Measurements from ENCODE around the gene PIGH.
"Not testable (repeated sequence)": the region's sequence is repeated elsewhere in the genome, so short reads cannot be mapped to it uniquely, and the experiment has no call there.

Gene PIGH

DNA sequence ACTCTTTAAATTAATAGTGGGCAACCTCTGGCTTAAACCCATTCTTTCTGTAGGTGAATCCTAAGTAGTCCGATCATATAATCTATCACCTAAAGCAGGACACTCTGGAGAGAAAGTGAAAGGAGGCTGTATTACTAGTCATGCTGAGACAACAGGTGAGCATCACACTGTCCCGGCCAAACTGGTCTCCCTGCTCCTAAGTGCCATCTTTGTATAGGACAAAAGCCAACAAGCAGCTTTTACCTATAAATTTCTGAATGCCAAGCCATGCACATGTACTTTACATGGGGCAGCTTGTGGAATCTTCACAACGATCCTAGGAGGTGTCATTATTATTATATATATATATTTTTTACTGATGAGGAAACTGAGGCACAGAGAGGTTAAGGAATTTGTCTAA, 48.9 kb downstream of the PIGH start:
- no peak for DNase-seq (ENCODE audit: low spot score)

DNA sequence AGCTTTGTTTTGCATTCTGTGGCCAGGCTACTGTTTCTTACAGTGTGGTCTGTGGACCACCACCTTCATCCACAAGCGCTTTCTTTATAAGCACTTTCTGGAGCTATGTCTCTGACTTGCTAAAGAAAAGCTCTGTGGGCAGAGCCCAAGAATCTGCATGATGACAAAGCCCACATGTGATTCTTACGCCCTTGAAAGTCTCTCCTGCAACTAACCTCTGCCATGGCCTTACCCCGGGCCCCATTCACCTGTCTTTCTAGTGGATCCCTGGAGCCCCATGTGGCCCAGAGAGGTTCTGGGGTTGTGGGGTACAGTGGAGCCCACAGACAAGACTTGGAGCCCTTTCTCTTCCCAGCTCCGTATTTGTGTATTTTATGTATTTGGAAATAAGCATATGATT, 50.3 kb downstream of the PIGH start:
- no peak for DNase-seq (ENCODE audit: low spot score)

- DNase-seq (ENCODE audit: low spot score) = no peak
Measured at GRCh38 chr14:67547224-67547780, 52.8 kb downstream of the PIGH start.

GRCh38 chr14:67544590-67544989, 55.5 kb downstream of the PIGH start:
- no peak for DNase-seq (ENCODE audit: low spot score)

DNA sequence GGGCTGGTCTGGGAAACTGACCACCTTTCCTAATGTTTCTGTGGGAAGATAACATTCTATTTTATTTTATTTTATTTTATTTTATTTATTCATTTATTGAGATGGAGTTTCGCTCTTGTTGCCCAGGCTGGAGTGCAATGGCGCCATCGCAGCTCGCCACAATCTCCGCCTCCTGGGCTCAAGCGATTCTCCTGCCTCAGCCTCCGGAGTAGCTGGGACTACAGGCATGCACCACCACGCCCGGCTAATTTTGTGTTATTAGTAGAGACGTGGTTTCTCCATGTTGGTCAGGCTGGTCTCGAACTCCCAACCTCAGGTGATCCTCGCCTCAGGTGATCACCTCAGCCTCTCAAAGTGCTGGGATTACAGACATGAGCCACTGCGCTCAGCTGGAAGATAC, 57.4 kb downstream of the PIGH start:
- DNase-seq (ENCODE audit: low spot score) = not testable (repeated sequence)

- DNase-seq (ENCODE audit: low spot score) = no peak
Measured at GRCh38 chr14:67541448-67542387, 58.4 kb downstream of the PIGH start.

Data from putamen (tissue), 1 donor.